Heart left ventricle (tissue), 16 donors: Measurements from ENCODE around the gene ODC1. TPM values are rescaled to one million over a fixed set of nuclear protein-coding genes. Genes with fewer than 3 reads are reported as not detected.

Source experiments
- ATAC-seq, 4 donors: fragments of 200-7000 bp; cut with Tn5 transposase; one replicate each; pipeline ENCODE4 v1.9.1; 2020 to 2022; ENCODE audit warnings: moderate library complexity in 4 of 4, mild to moderate bottlenecking in 3 of 4, moderate number of reproducible peaks in 1 of 4
- DNase-seq, 5 donors: peaks; one replicate each; pipeline ENCODE4 v3.0.0-alpha.2; 2020
- H3K27ac ChIP-seq, 12 donors: fragments of 200-600 bp; sonication (generic) in 4 of 12; one replicate each; pipeline versions ENCODE4 v1.5.0 to v1.8.0; 2016 to 2022; ENCODE audit warnings: mild to moderate bottlenecking in 2 of 12
- H3K27me3 ChIP-seq, 9 donors: fragments of 200-600 bp; sonication (generic) in 2 of 9; one replicate each; pipeline versions ENCODE4 v1.5.1 to v1.8.0; 2016 to 2022; ENCODE audit warnings: mild to moderate bottlenecking in 3 of 9
- H3K36me3 ChIP-seq, 9 donors: fragments of 200-600 bp; sonication (generic) in 2 of 9; one replicate each; pipeline versions ENCODE4 v1.5.0 to v1.8.0; 2018 to 2022; ENCODE audit warnings: mild to moderate bottlenecking in 2 of 9
- H3K4me1 ChIP-seq, 12 donors: fragments of 200-600 bp; sonication (generic) in 4 of 12; one replicate each; pipeline versions ENCODE4 v1.5.0 to v1.8.0; 2016 to 2022; ENCODE audit warnings: mild to moderate bottlenecking in 3 of 12
- H3K4me3 ChIP-seq, 12 donors: fragments of 200-600 bp; sonication (generic) in 4 of 12; one replicate each; pipeline versions ENCODE4 v1.5.0 to v1.8.0; 2017 to 2022; ENCODE audit warnings: mild to moderate bottlenecking in 9 of 12, moderate library complexity in 4 of 12
- H3K9me3 ChIP-seq, 12 donors: fragments of 200-600 bp; sonication (generic) in 4 of 12; one replicate each; pipeline versions ENCODE4 v1.5.0 to v1.8.0; 2016 to 2022; ENCODE audit warnings: mild to moderate bottlenecking in 1 of 12
- CTCF ChIP-seq, 12 donors: fragments of 200-600 bp; sonication (generic) in 4 of 12; IDR thresholded peaks; one replicate each; pipeline versions ENCODE4 v1.5.0 to v1.8.0; 2018 to 2022; ENCODE audit warnings: antibody characterized with exemption in 12 of 12, mild to moderate bottlenecking in 5 of 12
- POLR2A ChIP-seq, 2 donors: fragments of 450-650 bp; IDR thresholded peaks; one replicate each; pipeline ENCODE4 v1.6.1; 2017; ENCODE audit warnings: antibody characterized with exemption in 2 of 2, mild to moderate bottlenecking in 2 of 2, moderate library complexity in 2 of 2
- WGBS, 4 donors: extraction: QIAGEN DNeasy Blood & Tissue Kit in 2 of 4; methylation state at CpG; one replicate each; pipeline versions ENCODE4 v1.1.5 to v1.1.7; 2013 to 2018; 5-methylcytosine and 5-hydroxymethylcytosine counted together
- intact Hi-C, 10 donors: fragments of 100-400 bp; cut with DNase I; formaldehyde crosslinking; loops; one replicate each; pipeline versions ENCODE4 v1.11.1 to v1.14.2; 2022
- polyA plus RNA-seq, 2 donors: library from polyadenylated mRNA; stranded (reverse); fragments of 200-250 nt; gene quantifications; one replicate each; pipeline ENCODE4 v1.2.3, GENCODE V29; 2013
- total RNA-seq, 9 donors: library from RNA; depleted of rRNA in 2 of 9; stranded (reverse); fragments of >200 nt in 2 of 9; fragmentation: NEBNext Ultra II Directional in 3 of 9; extraction: Animal tissue kit (Norgen Biotek cat#: 25700) in 3 of 9; gene quantifications; one replicate each; pipeline versions ENCODE4 v1.1.0 to v1.2.4, GENCODE V29; 2016 to 2023
- donor health status: ischemic (EF 13 %, LVEDD 7.1; RV severe dilation, severe dysfunction).
- donor health status: healthy with polysubstance abuse.
- donor health status: DM: no; HTN: yes; CAD: no.
- donor health status: DM: no; HTN: no; CAD: no.
- donor health status: ischemic (EF 25% LVEDD 6.9; RV normal size, moderate dysfunction).
- donor health status: ischemic (EF 25% LVEDD 5.7; RV mildly dilated, moderate dysfunction).
- donor health status: healthy.
- donor health status: DM: yes; HTN: yes; CAD: no.
- donor health status: ischemic (EF 35%, LVEDD 5.7; RV mildly dilated, moderate dysfunction).
- donor health status: nonischemic (EF 11% LVEDD 7.7; RV severe dilation, severe dysfunction).
- donor health status: DM: yes; HTN: yes; CAD: no.
- donor health status: PGD.
- donor health status: ischemic (EF 29% LVEDD 5.4; RV normal size, mild dysfunction).
- donor health status: nonischemic (EF 23%, LVEDD 6.1; RV moderate dilation, normal function).

Gene ODC1
- total and polyA plus RNA-seq, 11 donors = 6.1 to 103 (median 48.2) TPM

- peak in 4 of 5 donors; percentile 90 to 93 (median 91) for DNase-seq
- Histone ChIP-seq H3K4me1 (peaks cover 0 to 49% (median 27%) of the 10 kb centered on the region in 12 donors), H3K36me3 (peaks cover 0 to 13% (median 11%) of the 10 kb centered on the region in 9 donors), H3K27ac (peak overlapping the region; percentile 71 to 96 (median 85)), H3K9me3 (no peaks in the 10 kb centered on the region), H3K4me3 (peak overlapping the region; percentile 45 to 86 (median 72)), H3K27me3 (no peaks in the 10 kb centered on the region)
- TF ChIP-seq POLR2A (IDR thresholded peaks at IDR 0.05) (peak in 1 of 2 donors; percentile 76), CTCF (IDR thresholded peaks at IDR 0.05) (peak in 5 of 12 donors; percentile 13 to 43 (median 38))
- ATAC-seq = peak; percentile 57 to 81 (median 76)
- intact Hi-C loops = loop anchor here in 4 of 10 donors (5.0 to 10.0 kb wide), 3 partner anchors 208 to 216 kb away; no protein-coding TSS in a partner anchor
- 1 to 3% (median 2%) methylated on average over 45 to 73 of the region's 73 CpGs for WGBS, 4 donors
These were observed 704 bp upstream of the ODC1 start for GRCh38 chr2:10448576-10449485.

GRCh38 chr2:10447300-10447894 is 730 bp downstream of the ODC1 start:
- H3K9me3 ChIP-seq = no peaks in the 10 kb centered on the region
- intact Hi-C loops = loop anchor here in 4 of 10 donors (5.0 to 10.0 kb wide), 3 partner anchors 210 to 217 kb away; no protein-coding TSS in a partner anchor
- H3K27me3 ChIP-seq = no peaks in the 10 kb centered on the region
- H3K4me3 ChIP-seq = peak overlapping the region; percentile 45 to 86 (median 64)
- peaks cover 0 to 28% (median 25%) of the 10 kb centered on the region in 9 donors for H3K36me3 ChIP-seq
- WGBS, 4 donors = 8 to 22% (median 12%) methylated on average over 14 to 32 of the region's 32 CpGs
- peaks cover 0 to 48% (median 27%) of the 10 kb centered on the region in 12 donors for H3K4me1 ChIP-seq
- peak in 2 of 4 donors; percentile 26 to 40 for ATAC-seq
- TF ChIP-seq CTCF (IDR thresholded peaks at IDR 0.05) (no peak), POLR2A (IDR thresholded peaks at IDR 0.05) (no peak)
- H3K27ac ChIP-seq = peak overlapping the region in 11 of 12 donors; percentile 83 to 96 (median 90)
- peak in 1 of 5 donors; percentile 57 for DNase-seq

GRCh38 chr2:10446631-10447030 is 1.5 kb downstream of the ODC1 start:
- Histone ChIP-seq H3K4me1 (peaks cover 0 to 45% (median 24%) of the 10 kb centered on the region in 12 donors), H3K36me3 (peaks cover 0 to 35% (median 33%) of the 10 kb centered on the region in 9 donors), H3K9me3 (no peaks in the 10 kb centered on the region), H3K27ac (peak overlapping the region in 1 of 12 donors; percentile 89), H3K27me3 (no peaks in the 10 kb centered on the region), H3K4me3 (peak overlapping the region in 6 of 12 donors; percentile 57 to 81 (median 70))
- intact Hi-C loops = loop anchor here in 4 of 10 donors (5.0 to 10.0 kb wide), 3 partner anchors 211 to 218 kb away; no protein-coding TSS in a partner anchor
- TF ChIP-seq POLR2A (IDR thresholded peaks at IDR 0.05) = no peak
- TF ChIP-seq CTCF (IDR thresholded peaks at IDR 0.05) = no peak
- DNase-seq (no peak), ATAC-seq (no peak)
- 87 to 95% (median 92%) methylated on average over 6 of the region's 6 CpGs for WGBS, 4 donors
